Stimulated activated CD4-positive, alpha-beta T cell treated with anti-CD3 and anti-CD28 coated beads, Interleukin-4, amount 100 ng/mL, for 24 hours (primary cell): ENCODE data around the gene RABL2A.
"Not testable (repeated sequence)": the region's sequence is repeated elsewhere in the genome, so short reads cannot be mapped to it uniquely, and the experiment has no call there.

Experiments
- DNase-seq: peaks from one replicate; pipeline ENCODE4 v3.0.0-alpha.2; 2020

The RABL2A gene

GRCh38 chr2:113626616-113627330 lies at the start of gene RABL2A:
RABL2A (plus strand) TSS chr2:113627266; CDS start chr2:113628607, 1,341 bp downstream.
- DNase-seq, result peak; percentile 86

- DNase-seq, result not testable (repeated sequence)
Observed at GRCh38 chr2:113578508-113578907, 48.6 kb upstream of the RABL2A start.

- not testable (repeated sequence) for DNase-seq
Observed at GRCh38 chr2:113582473-113582872, 44.6 kb upstream of the RABL2A start.

- peak; percentile 82 for DNase-seq
Observed at GRCh38 chr2:113583521-113584225, 43.4 kb upstream of the RABL2A start.

DNA sequence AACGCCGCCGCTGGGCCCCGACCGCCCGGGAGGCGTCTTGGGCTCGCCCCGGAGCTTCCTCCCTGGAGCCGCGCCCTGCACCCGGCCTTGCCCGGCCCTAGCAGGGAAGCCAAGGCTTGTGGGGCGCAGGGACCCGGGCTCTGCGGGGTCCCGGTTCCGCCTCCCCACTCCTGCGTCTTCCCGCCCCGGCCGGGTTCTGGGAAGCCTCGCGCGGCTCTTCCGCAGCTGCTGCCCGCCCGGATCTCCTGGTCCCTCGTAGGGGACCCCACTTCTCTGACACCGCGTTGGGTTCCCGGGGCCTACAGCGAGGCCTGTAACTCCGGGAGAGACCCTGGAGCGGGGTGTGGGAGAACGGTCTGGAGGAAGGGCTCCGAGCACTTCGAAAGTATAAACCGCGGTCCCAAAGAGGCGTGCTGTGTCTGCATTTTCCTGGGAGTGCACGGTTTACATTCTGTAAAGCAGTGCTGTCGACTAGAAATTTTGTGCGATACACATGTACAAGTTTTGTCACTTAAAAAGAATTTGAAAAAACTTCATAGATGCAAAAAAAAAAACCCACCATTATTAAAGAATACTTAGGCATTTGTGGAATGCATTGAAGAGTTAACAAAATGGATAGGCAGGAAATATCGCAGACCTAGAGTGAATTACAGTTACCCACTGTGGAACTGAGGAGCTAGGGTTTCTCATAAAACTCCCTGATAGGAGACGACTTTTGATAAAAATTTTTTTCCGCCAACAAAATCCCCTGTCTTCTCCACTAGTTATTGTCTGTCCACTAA lies 42.6 kb upstream of the RABL2A start:
- DNase-seq, result peak; percentile 9

DNA sequence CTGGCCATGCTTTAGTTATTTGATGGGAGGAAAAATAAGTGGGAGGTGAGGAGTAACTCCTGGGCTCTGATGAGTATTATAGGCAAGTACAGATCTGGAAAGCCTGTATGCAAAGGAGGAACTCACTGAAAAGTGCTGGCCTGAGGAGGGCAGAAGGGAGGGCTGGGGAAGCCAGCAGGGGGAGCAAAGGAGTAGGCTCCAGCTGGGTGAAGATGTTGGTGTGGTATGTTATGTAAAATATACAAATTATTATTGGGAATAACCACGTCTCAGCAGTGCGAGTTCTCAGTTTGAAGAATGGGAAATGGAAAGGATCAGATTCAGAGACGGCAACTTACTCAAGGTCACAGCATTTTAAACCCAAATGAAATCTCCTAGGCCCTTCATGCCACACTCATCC lies 39.9 kb upstream of the RABL2A start:
- DNase-seq, result peak; percentile 67

DNA sequence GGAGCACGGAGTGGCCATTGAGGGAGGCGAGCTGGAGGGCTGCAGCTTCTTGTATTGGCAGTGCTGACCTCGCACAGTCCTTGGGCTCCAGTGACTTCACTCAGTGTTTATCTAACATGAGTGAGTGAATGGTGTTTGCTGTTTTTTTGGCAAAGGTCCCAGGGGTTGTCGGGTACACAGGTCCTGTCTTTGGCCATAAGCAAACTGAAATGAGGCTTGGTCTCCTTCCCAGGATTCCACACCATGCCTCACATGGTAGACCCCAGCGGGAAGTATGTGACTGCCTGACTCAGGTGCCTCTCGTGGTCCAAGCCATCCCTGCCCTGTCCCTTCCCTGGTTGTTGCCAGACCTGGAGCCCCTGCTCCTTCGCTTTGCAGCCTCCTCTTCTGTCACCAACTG lies 37.5 kb upstream of the RABL2A start:
- not testable (repeated sequence) for DNase-seq

- not testable (repeated sequence) for DNase-seq
Observed at GRCh38 chr2:113591926-113592325, 35.1 kb upstream of the RABL2A start.

DNA sequence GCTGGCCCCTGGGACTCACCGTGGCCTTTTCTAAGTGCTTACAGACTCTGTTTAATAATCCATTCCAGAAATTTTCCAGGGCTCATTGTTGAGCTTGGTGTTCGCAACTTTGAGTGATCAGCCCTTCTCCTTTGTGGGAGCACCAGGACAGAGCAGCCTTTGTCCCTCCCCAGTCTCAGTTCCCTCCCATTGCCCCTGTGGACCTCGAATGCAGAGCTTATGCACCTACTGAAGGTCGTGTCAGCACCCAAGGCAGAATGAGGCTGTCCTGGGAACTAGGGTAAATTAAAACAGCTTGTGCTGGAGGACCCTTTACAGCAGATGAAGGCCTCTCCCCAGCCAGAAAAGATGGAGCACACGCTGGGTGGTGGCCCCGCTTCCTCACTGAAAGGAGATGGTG lies 33.8 kb upstream of the RABL2A start:
- DNase-seq, result not testable (repeated sequence)

- DNase-seq, result not testable (repeated sequence)
Observed at GRCh38 chr2:113595725-113596124, 31.3 kb upstream of the RABL2A start.

- DNase-seq, result not testable (repeated sequence)
Observed at GRCh38 chr2:113597164-113597563, 29.9 kb upstream of the RABL2A start.

DNA sequence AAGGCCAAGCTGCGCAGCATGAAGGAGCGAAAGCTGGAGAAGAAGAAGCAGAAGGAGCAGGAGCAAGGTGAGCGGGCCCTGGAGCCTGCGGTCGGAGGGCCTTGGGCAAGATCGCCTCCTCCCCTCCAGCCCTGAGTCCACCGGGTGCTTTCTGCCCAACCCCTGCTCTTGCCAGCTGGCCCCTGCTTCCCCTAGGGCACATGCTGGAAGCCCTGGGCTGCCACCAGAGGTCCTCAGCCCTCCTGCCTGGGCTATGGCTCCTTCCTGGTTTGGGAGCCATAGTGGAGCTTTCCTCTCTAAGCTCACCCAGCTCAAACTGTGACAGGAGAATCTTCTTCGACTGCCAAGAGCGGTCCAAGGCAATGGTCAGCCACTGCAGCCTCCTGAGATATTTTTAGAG lies 29.5 kb upstream of the RABL2A start:
- not testable (repeated sequence) for DNase-seq

- not testable (repeated sequence) for DNase-seq
Observed at GRCh38 chr2:113598180-113598579, 28.9 kb upstream of the RABL2A start.

DNA sequence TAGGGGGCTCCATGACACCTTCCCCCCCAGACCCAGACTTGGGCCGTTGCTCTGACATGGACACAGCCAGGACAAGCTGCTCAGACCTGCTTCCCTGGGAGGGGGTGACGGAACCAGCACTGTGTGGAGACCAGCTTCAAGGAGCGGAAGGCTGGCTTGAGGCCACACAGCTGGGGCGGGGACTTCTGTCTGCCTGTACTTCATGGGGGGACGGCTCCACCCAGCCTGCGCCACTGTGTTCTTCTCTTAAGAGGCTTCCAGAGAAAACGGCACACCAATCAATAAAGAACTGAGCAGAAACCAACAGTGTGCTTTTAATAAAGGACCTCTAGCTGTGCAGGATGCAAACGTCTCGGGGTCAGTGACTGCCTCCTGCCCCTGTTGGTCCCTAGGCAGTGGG lies 28.3 kb upstream of the RABL2A start:
- DNase-seq, result not testable (repeated sequence)

DNA sequence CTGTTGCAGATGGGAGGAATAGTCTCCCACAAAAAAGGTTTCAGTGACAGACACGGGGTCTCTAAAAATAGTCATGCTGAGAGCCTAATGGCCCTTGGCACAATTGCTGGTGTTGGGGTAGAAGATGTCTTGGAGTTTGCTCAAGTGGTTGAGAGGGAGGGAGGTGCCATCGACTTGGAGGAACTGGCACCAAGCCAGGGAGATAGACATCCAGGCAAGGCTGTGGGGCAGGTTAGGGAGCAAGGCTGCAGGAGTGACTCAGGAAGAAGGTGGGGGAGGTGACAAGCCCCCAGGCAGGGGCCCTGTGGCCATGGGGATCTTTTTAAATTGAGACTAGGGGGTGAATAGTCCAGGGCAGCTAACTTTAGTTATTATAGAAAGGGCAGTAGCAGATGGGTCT lies 27.9 kb upstream of the RABL2A start:
- DNase-seq, result not testable (repeated sequence)

DNA sequence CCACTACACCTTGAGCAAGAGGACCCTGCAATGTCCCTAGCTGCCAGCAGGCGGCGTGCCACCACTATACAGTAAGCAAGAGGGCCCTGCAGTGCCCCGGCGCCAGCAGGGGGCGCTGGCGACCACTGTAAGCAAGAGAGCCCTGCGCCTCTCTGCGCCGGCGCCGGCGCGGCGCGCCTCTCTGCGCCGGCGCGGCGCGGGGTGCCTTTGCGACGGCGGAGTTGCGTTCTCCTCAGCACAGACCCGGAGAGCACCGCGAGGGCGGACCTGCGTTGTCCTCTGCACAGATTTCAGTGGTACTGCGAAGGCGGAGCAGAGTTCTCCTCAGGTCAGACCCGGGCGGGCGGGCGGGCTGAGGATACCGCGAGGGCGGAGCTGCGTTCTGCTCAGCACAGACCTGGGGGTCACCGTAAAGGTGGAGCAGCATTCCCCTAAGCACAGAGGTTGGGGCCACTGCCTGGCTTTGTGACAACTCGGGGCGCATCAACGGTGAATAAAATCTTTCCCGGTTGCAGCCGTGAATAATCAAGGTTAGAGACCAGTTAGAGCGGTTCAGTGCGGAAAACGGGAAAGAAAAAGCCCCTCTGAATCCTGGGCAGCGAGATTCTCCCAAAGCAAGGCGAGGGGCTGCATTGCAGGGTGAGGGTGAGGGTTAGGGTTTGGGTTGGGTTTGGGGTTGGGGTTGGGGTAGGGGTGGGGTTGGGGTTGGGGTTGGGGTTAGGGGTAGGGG lies 24.9 kb upstream of the RABL2A start:
- peak; percentile 60 for DNase-seq

GRCh38 chr2:113602869-113603466 lies 24.1 kb upstream of the RABL2A start:
- no peak for DNase-seq

DNA sequence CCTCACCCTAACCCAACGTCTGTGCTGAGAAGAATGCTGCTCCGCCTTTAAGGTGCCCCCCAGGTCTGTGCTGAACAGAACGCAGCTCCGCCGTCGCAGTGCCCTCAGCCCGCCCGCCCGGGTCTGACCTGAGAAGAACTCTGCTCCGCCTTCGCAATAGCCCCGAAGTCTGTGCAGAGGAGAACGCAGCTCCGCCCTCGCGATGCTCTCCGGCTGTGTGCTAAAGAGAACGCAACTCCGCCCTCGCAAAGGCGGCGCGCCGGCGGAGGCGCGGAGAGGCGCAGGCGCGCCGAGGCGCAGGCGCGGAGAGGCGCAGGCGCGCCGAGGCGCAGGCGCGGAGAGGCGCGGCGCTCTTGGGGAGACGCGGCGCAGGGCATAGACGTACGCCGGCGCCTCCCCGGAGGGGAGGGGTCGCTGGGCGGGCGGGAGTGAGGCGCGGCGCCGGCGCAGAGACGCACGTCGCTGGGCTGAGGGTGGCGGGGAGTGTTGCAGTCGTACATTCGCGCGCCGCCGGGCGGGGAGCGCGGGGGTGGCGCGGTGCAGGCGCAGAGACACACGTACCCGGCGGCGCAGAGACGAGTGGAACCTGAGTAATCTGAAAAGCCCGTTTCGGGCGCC lies 23.5 kb upstream of the RABL2A start:
- DNase-seq, result peak; percentile 84

GRCh38 chr2:113604085-113604477 lies 23.0 kb upstream of the RABL2A start:
- DNase-seq, result peak; percentile 94

GRCh38 chr2:113604661-113605060 lies 22.4 kb upstream of the RABL2A start:
- not testable (repeated sequence) for DNase-seq

DNA sequence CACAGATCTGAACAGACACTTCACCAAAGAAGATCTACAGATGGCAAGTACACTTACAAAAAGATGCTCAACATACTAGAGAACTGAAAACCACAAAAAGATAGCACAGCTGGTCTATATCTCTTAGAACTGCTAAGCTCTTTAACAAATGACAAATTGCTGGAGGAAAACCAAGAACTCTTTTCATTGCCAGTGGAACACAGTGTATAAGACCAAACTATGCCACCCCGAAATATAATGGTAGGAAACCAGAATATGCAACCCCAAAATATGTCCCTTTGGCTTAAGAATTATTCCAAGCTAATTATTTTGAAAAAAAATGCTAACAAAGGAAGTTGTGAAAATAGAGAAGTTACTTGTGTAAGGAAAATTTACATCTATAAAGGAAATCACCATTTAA lies 21.0 kb upstream of the RABL2A start:
- not testable (repeated sequence) for DNase-seq

DNA sequence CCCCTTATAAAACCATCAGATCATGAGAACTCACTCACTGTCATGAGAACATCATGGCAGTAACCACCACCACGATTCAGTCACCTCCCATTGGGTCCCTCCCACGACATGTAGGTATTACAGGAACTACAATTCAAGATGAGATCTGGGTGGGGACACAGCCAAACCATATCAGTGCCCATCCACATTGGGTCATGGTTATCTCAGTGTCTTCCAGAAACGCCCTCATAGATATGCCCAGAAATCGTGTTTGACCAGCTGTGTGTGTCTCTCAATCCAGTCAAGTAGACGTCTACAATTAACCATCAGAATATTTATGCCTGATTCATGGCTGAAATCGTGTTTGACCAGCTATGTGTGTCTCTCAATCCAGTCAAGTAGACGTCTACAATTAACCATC lies 17.2 kb upstream of the RABL2A start:
- DNase-seq, result not testable (repeated sequence)
